Heart left ventricle (tissue), 16 donors: ENCODE results near the gene TTBK2. TPM values are rescaled to one million over a fixed set of nuclear protein-coding genes. Genes with fewer than 3 reads are reported as not detected.

Source experiments
- ATAC-seq, 4 donors: fragments of 200-7000 bp; cut with Tn5 transposase; one replicate each; pipeline ENCODE4 v1.9.1; 2020 to 2022; ENCODE audit warnings: moderate library complexity in 4 of 4, mild to moderate bottlenecking in 3 of 4, moderate number of reproducible peaks in 1 of 4
- DNase-seq, 5 donors: peaks; one replicate each; pipeline ENCODE4 v3.0.0-alpha.2; 2020
- H3K27ac ChIP-seq, 12 donors: fragments of 200-600 bp; sonication (generic) in 4 of 12; one replicate each; pipeline versions ENCODE4 v1.5.0 to v1.8.0; 2016 to 2022; ENCODE audit warnings: mild to moderate bottlenecking in 2 of 12
- H3K27me3 ChIP-seq, 9 donors: fragments of 200-600 bp; sonication (generic) in 2 of 9; one replicate each; pipeline versions ENCODE4 v1.5.1 to v1.8.0; 2016 to 2022; ENCODE audit warnings: mild to moderate bottlenecking in 3 of 9
- H3K36me3 ChIP-seq, 9 donors: fragments of 200-600 bp; sonication (generic) in 2 of 9; one replicate each; pipeline versions ENCODE4 v1.5.0 to v1.8.0; 2018 to 2022; ENCODE audit warnings: mild to moderate bottlenecking in 2 of 9
- H3K4me1 ChIP-seq, 12 donors: fragments of 200-600 bp; sonication (generic) in 4 of 12; one replicate each; pipeline versions ENCODE4 v1.5.0 to v1.8.0; 2016 to 2022; ENCODE audit warnings: mild to moderate bottlenecking in 3 of 12
- H3K4me3 ChIP-seq, 12 donors: fragments of 200-600 bp; sonication (generic) in 4 of 12; one replicate each; pipeline versions ENCODE4 v1.5.0 to v1.8.0; 2017 to 2022; ENCODE audit warnings: mild to moderate bottlenecking in 9 of 12, moderate library complexity in 4 of 12
- H3K9me3 ChIP-seq, 12 donors: fragments of 200-600 bp; sonication (generic) in 4 of 12; one replicate each; pipeline versions ENCODE4 v1.5.0 to v1.8.0; 2016 to 2022; ENCODE audit warnings: mild to moderate bottlenecking in 1 of 12
- CTCF ChIP-seq, 12 donors: fragments of 200-600 bp; sonication (generic) in 4 of 12; IDR thresholded peaks; one replicate each; pipeline versions ENCODE4 v1.5.0 to v1.8.0; 2018 to 2022; ENCODE audit warnings: antibody characterized with exemption in 12 of 12, mild to moderate bottlenecking in 5 of 12
- POLR2A ChIP-seq, 2 donors: fragments of 450-650 bp; IDR thresholded peaks; one replicate each; pipeline ENCODE4 v1.6.1; 2017; ENCODE audit warnings: antibody characterized with exemption in 2 of 2, mild to moderate bottlenecking in 2 of 2, moderate library complexity in 2 of 2
- WGBS, 4 donors: extraction: QIAGEN DNeasy Blood & Tissue Kit in 2 of 4; methylation state at CpG; one replicate each; pipeline versions ENCODE4 v1.1.5 to v1.1.7; 2013 to 2018; 5-methylcytosine and 5-hydroxymethylcytosine counted together
- intact Hi-C, 10 donors: fragments of 100-400 bp; cut with DNase I; formaldehyde crosslinking; loops; one replicate each; pipeline versions ENCODE4 v1.11.1 to v1.14.2; 2022
- polyA plus RNA-seq, 2 donors: library from polyadenylated mRNA; stranded (reverse); fragments of 200-250 nt; gene quantifications; one replicate each; pipeline ENCODE4 v1.2.3, GENCODE V29; 2013
- total RNA-seq, 9 donors: library from RNA; depleted of rRNA in 2 of 9; stranded (reverse); fragments of >200 nt in 2 of 9; fragmentation: NEBNext Ultra II Directional in 3 of 9; extraction: Animal tissue kit (Norgen Biotek cat#: 25700) in 3 of 9; gene quantifications; one replicate each; pipeline versions ENCODE4 v1.1.0 to v1.2.4, GENCODE V29; 2016 to 2023
- donor health status: ischemic (EF 13 %, LVEDD 7.1; RV severe dilation, severe dysfunction).
- donor health status: healthy with polysubstance abuse.
- donor health status: DM: no; HTN: yes; CAD: no.
- donor health status: DM: no; HTN: no; CAD: no.
- donor health status: ischemic (EF 25% LVEDD 6.9; RV normal size, moderate dysfunction).
- donor health status: ischemic (EF 25% LVEDD 5.7; RV mildly dilated, moderate dysfunction).
- donor health status: healthy.
- donor health status: DM: yes; HTN: yes; CAD: no.
- donor health status: ischemic (EF 35%, LVEDD 5.7; RV mildly dilated, moderate dysfunction).
- donor health status: nonischemic (EF 11% LVEDD 7.7; RV severe dilation, severe dysfunction).
- donor health status: DM: yes; HTN: yes; CAD: no.
- donor health status: PGD.
- donor health status: ischemic (EF 29% LVEDD 5.4; RV normal size, mild dysfunction).
- donor health status: nonischemic (EF 23%, LVEDD 6.1; RV moderate dilation, normal function).

Gene TTBK2
- total and polyA plus RNA-seq, 11 donors = 4.9 to 27.9 (median 19.1) TPM

- ATAC-seq = no peak
- peaks cover 0 to 5% (median 0%) of the 10 kb centered on the region in 12 donors for H3K4me1 ChIP-seq
- no peaks in the 10 kb centered on the region for H3K27me3 ChIP-seq
- H3K27ac ChIP-seq = no peak overlapping the region
- peaks cover 0 to 100% (median 96%) of the 10 kb centered on the region in 9 donors for H3K36me3 ChIP-seq
- WGBS, 4 donors = 74 to 83% (median 77%) methylated on average over 7 to 8 of the region's 8 CpGs
- no peaks in the 10 kb centered on the region for H3K9me3 ChIP-seq
- intact Hi-C loops = loop anchor here in 6 of 10 donors (10.0 kb wide), 1 partner anchor 195 kb away; the partner anchor contains the start of gene TTBK2 (in 6 of the 6)
- H3K4me3 ChIP-seq = no peak overlapping the region
- TF ChIP-seq POLR2A (IDR thresholded peaks at IDR 0.05) = no peak
- DNase-seq = no peak
Measured at GRCh38 chr15:42730135-42730534, 190.4 kb downstream of the TTBK2 start.

GRCh38 chr15:42729409-42729808 lies 191.2 kb downstream of the TTBK2 start:
- WGBS, 4 donors = 92 to 95% (median 94%) methylated on average over 7 of the region's 7 CpGs
- ATAC-seq = peak in 1 of 4 donors; percentile 18
- intact Hi-C loops = no loop called here
- H3K27ac ChIP-seq = no peak overlapping the region
- peaks cover 0 to 100% (median 98%) of the 10 kb centered on the region in 9 donors for H3K36me3 ChIP-seq
- no peaks in the 10 kb centered on the region for H3K9me3 ChIP-seq
- no peaks in the 10 kb centered on the region for H3K27me3 ChIP-seq
- H3K4me3 ChIP-seq = no peak overlapping the region
- TF ChIP-seq CTCF (IDR thresholded peaks at IDR 0.05) = no peak
- H3K4me1 ChIP-seq = no peaks in the 10 kb centered on the region
- no peak for DNase-seq

GRCh38 chr15:42728972-42729371 lies 191.6 kb downstream of the TTBK2 start:
- intact Hi-C loops = no loop called here
- H3K27ac ChIP-seq = no peak overlapping the region
- WGBS, 4 donors = 80 to 90% (median 85%) methylated on average over 14 of the region's 14 CpGs

GRCh38 chr15:42728560-42728959 lies 192.0 kb downstream of the TTBK2 start:
- intact Hi-C loops = no loop called here
- H3K4me1 ChIP-seq = no peaks in the 10 kb centered on the region
- H3K36me3 ChIP-seq = peaks cover 0 to 100% (median 98%) of the 10 kb centered on the region in 9 donors
- H3K27ac ChIP-seq = no peak overlapping the region
- no peak for TF ChIP-seq CTCF (IDR thresholded peaks at IDR 0.05)
- no peak for TF ChIP-seq POLR2A (IDR thresholded peaks at IDR 0.05)
- no peaks in the 10 kb centered on the region for H3K27me3 ChIP-seq
- no peaks in the 10 kb centered on the region for H3K9me3 ChIP-seq
- ATAC-seq (no peak), DNase-seq (no peak)
- no peak overlapping the region for H3K4me3 ChIP-seq
- 80 to 84% (median 84%) methylated on average over 5 of the region's 5 CpGs for WGBS, 4 donors

More at GRCh38 chr15:42728972-42729371, 191.6 kb downstream of the TTBK2 start:
- no peaks in the 10 kb centered on the region for H3K9me3 ChIP-seq
- no peaks in the 10 kb centered on the region for H3K27me3 ChIP-seq
- peaks cover 0 to 100% (median 98%) of the 10 kb centered on the region in 9 donors for H3K36me3 ChIP-seq
- ATAC-seq (no peak), DNase-seq (no peak)
- H3K4me3 ChIP-seq = no peak overlapping the region
- TF ChIP-seq POLR2A (IDR thresholded peaks at IDR 0.05) (no peak), CTCF (IDR thresholded peaks at IDR 0.05) (no peak)
- no peaks in the 10 kb centered on the region for H3K4me1 ChIP-seq
